ENCODE results near the gene COPS9.

COPS9 gene

GRCh38 chr2:240165661-240166060 lies 29.6 kb upstream of the COPS9 start:
- DNase-seq: no peak

- no peak for DNase-seq
Observed at GRCh38 chr2:240165034-240165433, 28.9 kb upstream of the COPS9 start.

- no peak for DNase-seq
Observed at GRCh38 chr2:240164586-240164985, 28.5 kb upstream of the COPS9 start.

- no peak for DNase-seq
Observed at GRCh38 chr2:240163844-240164574, 27.9 kb upstream of the COPS9 start.

- DNase-seq: no peak
Observed at GRCh38 chr2:240162939-240163714, 27.0 kb upstream of the COPS9 start.

- no peak for DNase-seq
Observed at GRCh38 chr2:240162531-240162930, 26.4 kb upstream of the COPS9 start.

- DNase-seq: no peak
Observed at GRCh38 chr2:240162032-240162431, 25.9 kb upstream of the COPS9 start.

- no peak for DNase-seq
Observed at GRCh38 chr2:240161087-240161750, 25.1 kb upstream of the COPS9 start.

GRCh38 chr2:240160291-240161086 lies 24.4 kb upstream of the COPS9 start:
- DNase-seq: no peak

GRCh38 chr2:240159251-240159839 lies 23.2 kb upstream of the COPS9 start:
- DNase-seq: no peak

- no peak for DNase-seq
Observed at GRCh38 chr2:240157147-240157470, 21.0 kb upstream of the COPS9 start.

- DNase-seq: no peak
Observed at GRCh38 chr2:240156435-240157146, 20.5 kb upstream of the COPS9 start.

- DNase-seq: no peak
Observed at GRCh38 chr2:240155745-240156390, 19.8 kb upstream of the COPS9 start.

GRCh38 chr2:240155048-240155744 lies 19.1 kb upstream of the COPS9 start:
- DNase-seq: no peak

GRCh38 chr2:240154606-240155005 lies 18.5 kb upstream of the COPS9 start:
- no peak for DNase-seq

- DNase-seq: no peak
Observed at GRCh38 chr2:240153418-240153817, 17.3 kb upstream of the COPS9 start.

- no peak for DNase-seq
Observed at GRCh38 chr2:240151477-240152031, 15.4 kb upstream of the COPS9 start.

- peak; percentile 7 for DNase-seq
Observed at GRCh38 chr2:240149943-240150784, 14.1 kb upstream of the COPS9 start.

- no peak for DNase-seq
Observed at GRCh38 chr2:240147911-240148587, 11.9 kb upstream of the COPS9 start.
